Mesenchymal stem cell (in vitro differentiated cells and primary cell): ENCODE data around the gene RBM34.
A peak's percentile ranks its signal among the peaks of the same experiment; 100 is the strongest.
"Not testable (repeated sequence)": the region's sequence is repeated elsewhere in the genome, so short reads cannot be mapped to it uniquely, and the experiment has no call there.

Source experiments
- DNase-seq: peaks from one replicate; pipeline ENCODE4 v3.0.0-alpha.2; 2013
- H2AFZ ChIP-seq: one replicate; pipeline ENCODE4 v1.6.1; 2013; ENCODE audit warnings: low read depth, mild to moderate bottlenecking, control low read depth, inconsistent platforms, low read length, moderate library complexity
- H2AK5ac ChIP-seq: 2 replicates; pipeline ENCODE4 v1.6.1; 2013; ENCODE audit warnings: low read length, moderate library complexity, mild to moderate bottlenecking, inconsistent platforms; ENCODE audit not compliant: severe bottlenecking
- H2BK120ac ChIP-seq: one replicate; pipeline ENCODE4 v1.6.1; 2013; ENCODE audit warnings: low read depth, mild to moderate bottlenecking, inconsistent platforms, low read length, moderate library complexity
- H2BK12ac ChIP-seq, 2 experiments: one replicate each; pipeline ENCODE4 v1.6.1; 2013; ENCODE audit warnings: inconsistent platforms in 2 of 2, low read length in 2 of 2, mild to moderate bottlenecking in 2 of 2, moderate library complexity in 2 of 2, control low read depth in 1 of 2
- H2BK15ac ChIP-seq: one replicate; pipeline ENCODE4 v1.6.1; 2013; ENCODE audit warnings: mild to moderate bottlenecking, low read depth, inconsistent platforms; ENCODE audit not compliant: poor library complexity, severe bottlenecking
- H2BK5ac ChIP-seq: 2 replicates; pipeline ENCODE4 v1.6.1; 2013; ENCODE audit warnings: low read depth, mild to moderate bottlenecking, low read length, control low read depth, inconsistent platforms; ENCODE audit not compliant: poor library complexity, severe bottlenecking
- H3K14ac ChIP-seq, 2 experiments: one replicate each; pipeline ENCODE4 v1.6.1; 2013; ENCODE audit warnings: inconsistent platforms in 2 of 2, low read length in 2 of 2, control low read depth in 1 of 2, mild to moderate bottlenecking in 1 of 2, moderate library complexity in 1 of 2
- H3K18ac ChIP-seq, 2 experiments: one replicate each; pipeline ENCODE4 v1.6.1; 2013; ENCODE audit warnings: inconsistent platforms in 2 of 2, low read length in 2 of 2, control low read depth in 1 of 2, low read depth in 1 of 2, mild to moderate bottlenecking in 1 of 2
- H3K23ac ChIP-seq, 2 experiments: one replicate each; pipeline ENCODE4 v1.6.1; 2013; ENCODE audit warnings: inconsistent platforms in 2 of 2, low read length in 2 of 2, mild to moderate bottlenecking in 2 of 2, moderate library complexity in 2 of 2, control low read depth in 1 of 2
- H3K27ac ChIP-seq: 2 replicates; pipeline ENCODE4 v1.5.1; 2013; ENCODE audit warnings: mild to moderate bottlenecking, moderate library complexity, low read length, control low read depth, inconsistent platforms; ENCODE audit not compliant: poor library complexity, severe bottlenecking
- H3K27me3 ChIP-seq, 2 experiments: 2 replicates each; pipeline versions ENCODE4 v1.6.1 to v1.7.0; 2013; ENCODE audit warnings: low read length in 2 of 2, mild to moderate bottlenecking in 2 of 2, moderate library complexity in 2 of 2, control low read depth in 1 of 2, inconsistent platforms in 1 of 2; ENCODE audit not compliant: control insufficient read depth in 1 of 2, insufficient read depth in 1 of 2
- H3K36me3 ChIP-seq, 2 experiments: 2 replicates each; pipeline versions ENCODE4 v1.6.1 to v1.7.0; 2013; ENCODE audit warnings: low read length in 2 of 2, control low read depth in 1 of 2, inconsistent platforms in 1 of 2, low read depth in 1 of 2, mild to moderate bottlenecking in 1 of 2; ENCODE audit not compliant: insufficient read depth in 2 of 2, control insufficient read depth in 1 of 2
- H3K4ac ChIP-seq, 2 experiments: one replicate each; pipeline ENCODE4 v1.6.1; 2013; ENCODE audit warnings: inconsistent platforms in 2 of 2, low read length in 2 of 2, mild to moderate bottlenecking in 2 of 2, moderate library complexity in 2 of 2, control low read depth in 1 of 2, low read depth in 1 of 2
- H3K4me1 ChIP-seq: 2 replicates; pipeline ENCODE4 v1.6.1; 2013; ENCODE audit warnings: low read depth, low read length, control low read depth; ENCODE audit not compliant: control insufficient read depth, insufficient read depth
- H3K4me2 ChIP-seq: 2 replicates; pipeline ENCODE4 v1.6.1; 2013; ENCODE audit warnings: low read length, mild to moderate bottlenecking, inconsistent platforms; ENCODE audit not compliant: poor library complexity, severe bottlenecking
- H3K4me3 ChIP-seq, 2 experiments: 2 replicates each; pipeline versions ENCODE4 v1.5.1 to v1.7.0; 2013; ENCODE audit warnings: low read length in 2 of 2, mild to moderate bottlenecking in 2 of 2, control low read depth in 1 of 2, low read depth in 1 of 2; ENCODE audit not compliant: insufficient read depth in 1 of 2
- H3K79me1 ChIP-seq: replicated peaks from 2 replicates; pipeline ENCODE4 v1.6.1; 2013; ENCODE audit warnings: mild to moderate bottlenecking, control low read depth, low read length, inconsistent platforms; ENCODE audit not compliant: poor library complexity, severe bottlenecking
- H3K9ac ChIP-seq: 2 replicates; pipeline ENCODE4 v1.7.0; 2013; ENCODE audit warnings: mild to moderate bottlenecking, low read length, moderate library complexity
- H3K9me3 ChIP-seq: 2 replicates; pipeline ENCODE4 v1.7.0; 2013; ENCODE audit warnings: mild to moderate bottlenecking, low read length; ENCODE audit not compliant: control insufficient read depth
- H4K8ac ChIP-seq: one replicate; pipeline ENCODE4 v1.6.1; 2013; ENCODE audit warnings: inconsistent platforms, mild to moderate bottlenecking, low read length, moderate library complexity
- H4K91ac ChIP-seq: one replicate; pipeline ENCODE4 v1.6.1; 2013; ENCODE audit warnings: mild to moderate bottlenecking, low read length, inconsistent platforms
- WGBS: methylation state at CpG from one replicate; pipeline ENCODE4 v1.1.7; 2013; ENCODE audit warnings: mixed read lengths; 5-methylcytosine and 5-hydroxymethylcytosine counted together

RBM34 gene

GRCh38 chr1:235160383-235160956 is 580 bp downstream of the RBM34 start:
- H3K4ac ChIP-seq = peak overlapping the region; percentile 96 to 97
- peak overlapping the region; percentile 95 to 97 for H3K4me3 ChIP-seq
- no peak overlapping the region for H2AK5ac ChIP-seq
- no peaks in the 10 kb centered on the region for H3K9me3 ChIP-seq
- no peak overlapping the region for H2BK15ac ChIP-seq
- peak overlapping the region; percentile 99 for H4K8ac ChIP-seq
- H3K4me1 ChIP-seq = peaks cover 5% of the 10 kb centered on the region
- peak overlapping the region; percentile 98 for H3K27ac ChIP-seq
- no peak overlapping the region for H3K14ac ChIP-seq
- H3K18ac ChIP-seq = peak overlapping the region; percentile 0 to 97
- H2BK120ac ChIP-seq = no peak overlapping the region
- no peaks in the 10 kb centered on the region for H3K27me3 ChIP-seq
- no peak overlapping the region for H3K23ac ChIP-seq
- peaks cover 25 to 46% of the 10 kb centered on the region in 2 experiments for H3K36me3 ChIP-seq
- no peak overlapping the region for H4K91ac ChIP-seq
- peak overlapping the region; percentile 62 for H3K4me2 ChIP-seq
- WGBS = 7% methylated on average over 9 of the region's 14 CpGs
- peak overlapping the region; percentile 91 for H2AFZ ChIP-seq
- no peak overlapping the region for H2BK5ac ChIP-seq
- DNase-seq = no peak
- no peak overlapping the region for H2BK12ac ChIP-seq
- H3K79me1 ChIP-seq = peaks cover 19% of the 10 kb centered on the region
- H3K9ac ChIP-seq = peak overlapping the region; percentile 100

- Histone ChIP-seq H3K9ac (peak overlapping the region; percentile 100), H3K4me2 (peak overlapping the region; percentile 7), H3K79me1 (peaks cover 19% of the 10 kb centered on the region), H3K36me3 (peaks cover 28 to 48% of the 10 kb centered on the region in 2 experiments), H3K4me3 (peak overlapping the region in 1 of 2 experiments; percentile 97)
- not testable (repeated sequence) for DNase-seq, H2BK15ac ChIP-seq, H2BK120ac ChIP-seq, H2BK12ac ChIP-seq, H2AFZ ChIP-seq, H3K18ac ChIP-seq, H3K14ac ChIP-seq, H4K91ac ChIP-seq, H3K4me1 ChIP-seq, H3K23ac ChIP-seq, H3K27ac ChIP-seq, H2AK5ac ChIP-seq, H3K4ac ChIP-seq, H2BK5ac ChIP-seq, H3K9me3 ChIP-seq, H4K8ac ChIP-seq, H3K27me3 ChIP-seq
- 90% methylated on average over 7 of the region's 9 CpGs for WGBS
These were observed 1.1 kb downstream of the RBM34 start for GRCh38 chr1:235159930-235160329.

GRCh38 chr1:235159284-235159683 is 1.8 kb downstream of the RBM34 start:
- not testable (repeated sequence) for H3K27me3 ChIP-seq, H3K4me1 ChIP-seq, DNase-seq, H2BK5ac ChIP-seq, H3K18ac ChIP-seq, H3K9me3 ChIP-seq, H2BK15ac ChIP-seq, H2BK12ac ChIP-seq, H3K4me3 ChIP-seq, H3K9ac ChIP-seq, H3K14ac ChIP-seq, H2AK5ac ChIP-seq, H3K27ac ChIP-seq, H4K91ac ChIP-seq, H2BK120ac ChIP-seq, H4K8ac ChIP-seq, H2AFZ ChIP-seq, H3K4me2 ChIP-seq, H3K23ac ChIP-seq, H3K4ac ChIP-seq
- WGBS = 98% methylated on average over 9 of the region's 9 CpGs
- H3K36me3 ChIP-seq = peaks cover 29 to 54% of the 10 kb centered on the region in 2 experiments
- peaks cover 22% of the 10 kb centered on the region for H3K79me1 ChIP-seq

GRCh38 chr1:235158680-235159079 is 2.4 kb downstream of the RBM34 start:
- Histone ChIP-seq H2BK5ac (no peak overlapping the region), H3K4me3 (no peak overlapping the region), H3K9me3 (no peaks in the 10 kb centered on the region), H2BK15ac (no peak overlapping the region), H3K36me3 (peaks cover 35 to 57% of the 10 kb centered on the region in 2 experiments), H3K79me1 (peaks cover 24% of the 10 kb centered on the region), H3K18ac (no peak overlapping the region), H2AK5ac (no peak overlapping the region), H3K27ac (no peak overlapping the region), H3K27me3 (no peaks in the 10 kb centered on the region), H3K14ac (no peak overlapping the region), H3K9ac (no peak overlapping the region), H3K4me1 (peaks cover 5% of the 10 kb centered on the region), H3K4me2 (no peak overlapping the region), H2BK120ac (no peak overlapping the region), H3K23ac (no peak overlapping the region), H4K91ac (no peak overlapping the region), H2BK12ac (no peak overlapping the region), H4K8ac (no peak overlapping the region), H3K4ac (no peak overlapping the region), H2AFZ (no peak overlapping the region)
- no peak for DNase-seq
- 98% methylated on average over 5 of the region's 6 CpGs for WGBS
